ENCODE data around the gene TLE4.

- TF ChIP-seq CTCF (IDR thresholded peaks at IDR 0.05) (no peak), POLR2AphosphoS5 (IDR thresholded peaks at IDR 0.05) (no peak), POLR2A (IDR thresholded peaks at IDR 0.05) (no peak), EP300 (IDR thresholded peaks at IDR 0.05) (no peak)
Measured at GRCh38 chr9:79604149-79604548, 32.4 kb downstream of the TLE4 start.

Measured in stomach (tissue), 4 donors.